DND-41 (cell line): ENCODE results near the gene TRMT61B.

Source experiments
- ATAC-seq: fragments of 200-7000 bp; cut with Tn5 transposase; 3 replicates; pipeline ENCODE4 v1.9.1; 2021; ENCODE audit warnings: low read depth; ENCODE audit not compliant: insufficient read depth
- DNase-seq: peaks from one replicate; pipeline ENCODE4 v3.0.0-alpha.2; 2020
- H2AFZ ChIP-seq: 2 replicates; pipeline ENCODE4 v1.6.0; 2012; ENCODE audit warnings: low read depth, low read length
- H3K27ac ChIP-seq: 2 replicates; pipeline ENCODE4 v1.5.1; 2012; ENCODE audit warnings: low read length, inconsistent platforms
- H3K27me3 ChIP-seq: fragments of 200-600 bp; sonication (generic); 2 replicates; pipeline ENCODE4 v1.6.0; 2012; ENCODE audit warnings: low read length, mild to moderate bottlenecking, inconsistent platforms; ENCODE audit not compliant: insufficient read depth, poor library complexity
- H3K36me3 ChIP-seq: 2 replicates; pipeline ENCODE4 v1.5.1; 2012; ENCODE audit warnings: low read length, inconsistent platforms; ENCODE audit not compliant: insufficient read depth
- H3K4me1 ChIP-seq: 2 replicates; pipeline ENCODE4 v1.5.1; 2012; ENCODE audit warnings: mild to moderate bottlenecking, low read length; ENCODE audit not compliant: insufficient read depth
- H3K4me2 ChIP-seq: 2 replicates; pipeline ENCODE4 v1.6.0; 2012; ENCODE audit warnings: mild to moderate bottlenecking, moderate library complexity, low read length, inconsistent platforms; ENCODE audit not compliant: insufficient read depth
- H3K4me3 ChIP-seq, 2 experiments: fragments of 200-600 bp in 1 of 2; shearing (Covaris generic) in 1 of 2; 2 replicates each; pipeline ENCODE4 v1.5.1; 2012 to 2016; ENCODE audit warnings: inconsistent platforms in 2 of 2, low read length in 2 of 2, mild to moderate bottlenecking in 2 of 2, low read depth in 1 of 2, moderate library complexity in 1 of 2
- H3K79me2 ChIP-seq: 2 replicates; pipeline ENCODE4 v1.6.0; 2012; ENCODE audit warnings: low read length, inconsistent platforms; ENCODE audit not compliant: insufficient read depth
- H3K9ac ChIP-seq: 2 replicates; pipeline ENCODE4 v1.6.0; 2012; ENCODE audit warnings: low read depth, mild to moderate bottlenecking, inconsistent platforms, low read length, moderate library complexity
- H3K9me3 ChIP-seq: 2 replicates; pipeline ENCODE4 v1.5.1; 2012; ENCODE audit warnings: low read length, moderate library complexity, mild to moderate bottlenecking, inconsistent platforms; ENCODE audit not compliant: insufficient read depth, severe bottlenecking
- H4K20me1 ChIP-seq: 2 replicates; pipeline ENCODE4 v1.6.0; 2012; ENCODE audit warnings: low read length; ENCODE audit not compliant: insufficient read depth
- EZH2 ChIP-seq: IDR thresholded peaks from 3 replicates; pipeline ENCODE4 v1.6.1; 2012; ENCODE audit warnings: borderline replicate concordance, low read depth, mild to moderate bottlenecking, moderate library complexity, low read length, inconsistent platforms; ENCODE audit not compliant: severe bottlenecking
- TF ChIP-seq, protein P1 (sequence below): IDR thresholded peaks from 2 replicates; pipeline ENCODE4 v1.5.1; 2012; ENCODE audit warnings: borderline replicate concordance, low read length, moderate library complexity, mild to moderate bottlenecking; ENCODE audit not compliant: poor library complexity, severe bottlenecking; ENCODE audit errors: extremely low read depth

Gene TRMT61B

DNA sequence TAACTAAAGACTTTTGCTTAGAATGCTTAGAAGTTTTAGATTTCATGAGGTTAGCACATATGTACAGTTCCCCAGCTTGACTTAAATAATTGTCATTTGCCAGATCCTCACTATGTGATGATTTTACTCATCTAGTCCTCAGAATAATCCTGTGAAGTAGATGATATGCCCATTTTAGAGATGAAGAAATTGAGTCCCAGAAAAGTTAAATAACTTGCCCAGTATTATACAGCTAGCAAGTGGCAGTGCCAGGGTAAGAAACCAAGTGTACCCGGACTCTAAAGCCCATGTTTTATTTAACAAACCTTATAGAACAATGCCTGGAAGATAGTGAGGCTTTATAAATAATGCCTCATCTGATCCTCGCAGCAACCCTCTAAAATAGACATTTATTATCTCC is 31.1 kb downstream of the TRMT61B start:
- H3K4me1 ChIP-seq = no peaks in the 10 kb centered on the region
- H3K9ac ChIP-seq = no peak overlapping the region
- no peak overlapping the region for H3K4me2 ChIP-seq
- H3K27me3 ChIP-seq = no peaks in the 10 kb centered on the region
- H4K20me1 ChIP-seq = no peaks in the 10 kb centered on the region
- no peak overlapping the region for H3K27ac ChIP-seq
- H3K79me2 ChIP-seq = no peaks in the 10 kb centered on the region
- TF ChIP-seq EZH2 = no peak
- TF ChIP-seq, protein P1, sequence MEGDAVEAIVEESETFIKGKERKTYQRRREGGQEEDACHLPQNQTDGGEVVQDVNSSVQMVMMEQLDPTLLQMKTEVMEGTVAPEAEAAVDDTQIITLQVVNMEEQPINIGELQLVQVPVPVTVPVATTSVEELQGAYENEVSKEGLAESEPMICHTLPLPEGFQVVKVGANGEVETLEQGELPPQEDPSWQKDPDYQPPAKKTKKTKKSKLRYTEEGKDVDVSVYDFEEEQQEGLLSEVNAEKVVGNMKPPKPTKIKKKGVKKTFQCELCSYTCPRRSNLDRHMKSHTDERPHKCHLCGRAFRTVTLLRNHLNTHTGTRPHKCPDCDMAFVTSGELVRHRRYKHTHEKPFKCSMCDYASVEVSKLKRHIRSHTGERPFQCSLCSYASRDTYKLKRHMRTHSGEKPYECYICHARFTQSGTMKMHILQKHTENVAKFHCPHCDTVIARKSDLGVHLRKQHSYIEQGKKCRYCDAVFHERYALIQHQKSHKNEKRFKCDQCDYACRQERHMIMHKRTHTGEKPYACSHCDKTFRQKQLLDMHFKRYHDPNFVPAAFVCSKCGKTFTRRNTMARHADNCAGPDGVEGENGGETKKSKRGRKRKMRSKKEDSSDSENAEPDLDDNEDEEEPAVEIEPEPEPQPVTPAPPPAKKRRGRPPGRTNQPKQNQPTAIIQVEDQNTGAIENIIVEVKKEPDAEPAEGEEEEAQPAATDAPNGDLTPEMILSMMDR = no peak
- no peak overlapping the region for H2AFZ ChIP-seq
- H3K9me3 ChIP-seq = no peaks in the 10 kb centered on the region
- ATAC-seq (no peak), DNase-seq (no peak)
- H3K36me3 ChIP-seq = no peaks in the 10 kb centered on the region
- no peak overlapping the region for H3K4me3 ChIP-seq

DNA sequence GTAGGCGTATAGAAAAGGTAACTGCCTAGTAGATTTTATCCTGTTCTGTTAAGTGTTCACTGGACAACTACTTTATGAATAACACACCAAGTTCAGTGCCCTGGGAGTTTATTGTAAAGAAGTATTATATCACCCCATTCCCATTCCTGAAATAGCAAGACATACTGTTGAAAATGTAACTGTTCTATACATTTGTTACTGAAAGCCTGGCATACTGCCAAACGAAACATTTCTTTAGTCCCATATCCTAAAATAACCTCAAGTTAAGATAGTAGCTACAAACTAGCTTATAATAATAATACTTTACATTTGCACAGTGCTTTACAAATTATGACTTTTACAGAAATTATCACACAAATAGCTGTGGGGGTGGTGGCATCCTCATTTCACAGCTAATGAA is 34.3 kb downstream of the TRMT61B start:
- Histone ChIP-seq H3K4me3 (no peak overlapping the region), H3K9me3 (no peaks in the 10 kb centered on the region), H3K9ac (no peak overlapping the region), H2AFZ (no peak overlapping the region), H4K20me1 (no peaks in the 10 kb centered on the region), H3K27ac (no peak overlapping the region), H3K79me2 (no peaks in the 10 kb centered on the region), H3K4me1 (no peaks in the 10 kb centered on the region), H3K36me3 (no peaks in the 10 kb centered on the region), H3K4me2 (no peak overlapping the region), H3K27me3 (no peaks in the 10 kb centered on the region)
- no peak for DNase-seq
- TF ChIP-seq, protein P1 = no peak
- no peak for TF ChIP-seq EZH2
- no peak for ATAC-seq

DNA sequence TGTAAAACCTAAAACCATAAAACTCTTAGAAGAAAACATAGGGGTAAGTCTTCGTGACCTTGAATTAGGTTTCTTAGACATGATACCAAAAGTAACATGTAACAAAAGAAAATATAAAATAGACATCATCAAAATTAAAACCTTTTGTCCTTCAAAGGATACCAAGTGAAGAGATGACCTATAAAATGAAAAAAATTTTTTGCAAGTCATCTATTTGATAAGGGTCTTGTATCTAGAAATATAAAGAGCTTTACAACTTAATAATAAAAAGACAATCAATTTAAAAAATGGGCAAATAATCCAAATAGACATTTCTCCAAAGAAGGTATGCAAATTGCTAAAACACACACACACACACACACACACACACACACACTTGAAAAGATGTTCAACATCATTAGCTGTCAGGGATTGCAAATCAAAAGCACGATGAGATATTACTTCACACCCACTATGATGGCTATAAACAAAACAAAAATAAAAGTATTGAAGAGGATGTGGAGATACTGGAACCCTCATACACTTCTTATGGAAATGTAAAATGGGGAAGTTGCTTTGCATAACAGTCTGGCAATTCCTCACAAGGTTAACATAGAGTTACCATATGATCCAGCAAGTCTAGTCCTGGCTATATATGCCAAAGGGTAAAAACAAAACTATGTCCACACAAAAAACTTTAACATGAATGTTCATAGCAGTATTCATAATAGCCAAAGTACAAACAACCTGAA is 36.2 kb downstream of the TRMT61B start:
- H3K9me3 ChIP-seq = no peaks in the 10 kb centered on the region
- no peak overlapping the region for H3K4me3 ChIP-seq
- H3K79me2 ChIP-seq = no peaks in the 10 kb centered on the region
- H2AFZ ChIP-seq = no peak overlapping the region
- H3K4me1 ChIP-seq = no peaks in the 10 kb centered on the region
- no peak overlapping the region for H3K27ac ChIP-seq
- no peaks in the 10 kb centered on the region for H3K27me3 ChIP-seq
- H3K4me2 ChIP-seq = no peak overlapping the region
- no peak for ATAC-seq
- no peaks in the 10 kb centered on the region for H3K36me3 ChIP-seq
- H3K9ac ChIP-seq = no peak overlapping the region
- DNase-seq = no peak
- H4K20me1 ChIP-seq = no peaks in the 10 kb centered on the region
- TF ChIP-seq, protein P1 = no peak
- TF ChIP-seq EZH2 = no peak
